H1 (cell line): Measurements from ENCODE around the gene VAV2. TPM values are rescaled to one million over a fixed set of nuclear protein-coding genes. Genes with fewer than 3 reads are reported as not detected.

Source experiments
- ASH2L ChIP-seq: fragments of 200-600, 300-600 bp; sonication (generic); IDR thresholded peaks from one replicate; pipeline ENCODE4 v1.7.1; 2017; ENCODE audit warnings: low read length
- ATF2 ChIP-seq: IDR thresholded peaks from 2 replicates; pipeline ENCODE4 v1.6.1; 2012; ENCODE audit warnings: low read length, inconsistent platforms
- CBX5 ChIP-seq: fragments of 300-800, 300-1000 bp; sonication (generic); IDR thresholded peaks from 2 replicates; pipeline ENCODE4 v1.7.1; 2016; ENCODE audit warnings: antibody characterized with exemption, low read length, low read depth
- CBX8 ChIP-seq: fragments of 300-800, 300-1000 bp; sonication (generic); IDR thresholded peaks from 2 replicates; pipeline ENCODE4 v1.7.1; 2016; ENCODE audit warnings: low read depth, low read length, borderline replicate concordance
- CHD2 ChIP-seq: IDR thresholded peaks from 2 replicates; pipeline ENCODE4 v1.6.1; 2012; ENCODE audit warnings: low read length, improper control_type of control experiment
- EZH2 ChIP-seq: fragments of 200-600 bp; sonication (generic); IDR thresholded peaks from 2 replicates; pipeline ENCODE4 v1.7.1; 2012; ENCODE audit warnings: low read depth, mild to moderate bottlenecking, moderate library complexity, low read length, inconsistent platforms; ENCODE audit not compliant: severe bottlenecking
- HDAC2 ChIP-seq, 2 experiments: fragments of 300-600 bp in 1 of 2; sonication (generic) in 1 of 2; IDR thresholded peaks; 2 replicates each; pipeline ENCODE4 v1.6.1; 2011 to 2012; ENCODE audit warnings: low read depth in 2 of 2, low read length in 2 of 2, mild to moderate bottlenecking in 2 of 2, moderate library complexity in 2 of 2, borderline replicate concordance in 1 of 2, inconsistent platforms in 1 of 2
- HDAC6 ChIP-seq: IDR thresholded peaks from one replicate; pipeline ENCODE4 v1.7.1; 2012; ENCODE audit warnings: low read depth, mild to moderate bottlenecking, inconsistent platforms, low read length, moderate library complexity
- JUN ChIP-seq: IDR thresholded peaks from 2 replicates; pipeline ENCODE4 v1.6.1; 2011; ENCODE audit warnings: low read depth, mild to moderate bottlenecking, improper control_type of control experiment, low read length
- MAFK ChIP-seq: IDR thresholded peaks from 2 replicates; pipeline ENCODE4 v1.6.1; 2012; ENCODE audit warnings: low read depth, mild to moderate bottlenecking, improper control_type of control experiment, low read length
- POU5F1 ChIP-seq: IDR thresholded peaks from 2 replicates; pipeline ENCODE4 v1.6.1; 2011; ENCODE audit warnings: low read depth, mild to moderate bottlenecking, low read length, moderate library complexity
- RBBP5 ChIP-seq: IDR thresholded peaks from 2 replicates; pipeline ENCODE4 v1.7.1; 2012; ENCODE audit warnings: low read depth, mild to moderate bottlenecking, inconsistent platforms, low read length, moderate library complexity, borderline replicate concordance
- RXRA ChIP-seq: IDR thresholded peaks from 2 replicates; pipeline ENCODE4 v1.6.1; 2011; ENCODE audit warnings: low read depth, mild to moderate bottlenecking, low read length, moderate library complexity; ENCODE audit not compliant: insufficient read depth
- SAP30 ChIP-seq: fragments of 300-600 bp; sonication (generic); IDR thresholded peaks from 2 replicates; pipeline ENCODE4 v1.7.1; 2012; ENCODE audit warnings: low read length, moderate library complexity, mild to moderate bottlenecking, inconsistent platforms; ENCODE audit not compliant: insufficient read depth, insufficient replicate concordance
- SP4 ChIP-seq: IDR thresholded peaks from 2 replicates; pipeline ENCODE4 v1.6.1; 2012; ENCODE audit warnings: low read length, inconsistent platforms
- SUZ12 ChIP-seq: fragments of 200-600 bp; sonication (generic); IDR thresholded peaks from 2 replicates; pipeline ENCODE4 v1.6.1; 2012; ENCODE audit warnings: mild to moderate bottlenecking, inconsistent platforms, low read length, moderate library complexity, mixed read lengths
- TAF1 ChIP-seq: IDR thresholded peaks from 2 replicates; pipeline ENCODE4 v1.6.1; 2011; ENCODE audit warnings: mild to moderate bottlenecking, low read depth, low read length
- TAF7 ChIP-seq: optimal IDR thresholded peaks from 2 replicates; pipeline ENCODE3; 2011; ENCODE audit warnings: low read depth, mild to moderate bottlenecking, inconsistent platforms, low read length, moderate library complexity, borderline replicate concordance
- TCF12 ChIP-seq: IDR thresholded peaks from 2 replicates; pipeline ENCODE4 v1.6.1; 2011; ENCODE audit warnings: low read depth, mild to moderate bottlenecking, low read length
- USF2 ChIP-seq: IDR thresholded peaks from 2 replicates; pipeline ENCODE4 v1.6.1; 2011; ENCODE audit warnings: low read length, improper control_type of control experiment
- polyA plus RNA-seq, 7 experiments: library from polyadenylated mRNA; depleted of rRNA in 3 of 7; stranded (reverse) in 5 of 7; unstranded in 2 of 7; fragments of >200 nt in 5 of 7; fragments of 200-250 nt in 2 of 7; gene quantifications; 1 replicate in 5 of 7; 2 replicates in 1 of 7; 4 replicates in 1 of 7; pipeline versions ENCODE4 v1.2.1 to v1.2.3, GENCODE V29; 2011 to 2013; ENCODE audit warnings: missing spikeins in 2 of 7, mixed read lengths in 2 of 7
- total RNA-seq: library from RNA; stranded (reverse); fragmentation: NEBNext Ultra II Directional; extraction: Animal tissue kit (Norgen Biotek cat#: 25700); gene quantifications from 2 replicates; pipeline ENCODE4 v1.2.1, GENCODE V29; 2021
- TF ChIP-seq, protein P1 (sequence below): IDR thresholded peaks from 2 replicates; pipeline ENCODE4 v1.6.1; 2011; ENCODE audit warnings: low read depth, mild to moderate bottlenecking, low read length; ENCODE audit not compliant: insufficient read depth

The VAV2 gene
- total and polyA plus RNA-seq, 2 of the 8 experiments (the other 6 are each of a cell fraction or from before 2014, with no cell fraction given) = 13.6 to 37.6 TPM

GRCh38 chr9:134024828-134025605, 32.9 kb upstream of the VAV2 start, which contains the start of gene BRD3OS (continued):
- no peak for TF ChIP-seq MAFK
- no peak for TF ChIP-seq JUN
- no peak for TF ChIP-seq HDAC2 (IDR thresholded peaks at IDR 0.05; ENCODE audit: borderline replicate concordance in 1 of 2, low read depth in 2 of 2, low read length in 2 of 2)
- peak; percentile 52; the same call in 1 of the 2 replicates for TF ChIP-seq RBBP5
- no peak for TF ChIP-seq TCF12
- TF ChIP-seq SAP30 = no peak
- no peak for TF ChIP-seq RXRA
- no peak for TF ChIP-seq CHD2
- no peak for TF ChIP-seq POU5F1
- TF ChIP-seq USF2 = no peak
- no peak for TF ChIP-seq SUZ12
- no peak for TF ChIP-seq ATF2
- TF ChIP-seq, protein P1, sequence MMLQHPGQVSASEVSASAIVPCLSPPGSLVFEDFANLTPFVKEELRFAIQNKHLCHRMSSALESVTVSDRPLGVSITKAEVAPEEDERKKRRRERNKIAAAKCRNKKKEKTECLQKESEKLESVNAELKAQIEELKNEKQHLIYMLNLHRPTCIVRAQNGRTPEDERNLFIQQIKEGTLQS = no peak
- no peak for TF ChIP-seq CBX5
- no peak for TF ChIP-seq ASH2L
- no peak for TF ChIP-seq TAF7
- no peak for TF ChIP-seq EZH2
- 0 out of 2 replicates have a peak, but pooled peaks have one; percentile 83 for TF ChIP-seq SP4
- no peak for TF ChIP-seq HDAC6
- TF ChIP-seq CBX8 = no peak
- no peak for TF ChIP-seq TAF1
